Stomach (tissue), 4 donors: ENCODE results near the gene CREB3.

ENCODE experiments used
- CTCF ChIP-seq, 7 experiments: fragments of 450-650 bp in 4 of 7; fragments of 200-600 bp in 3 of 7; sonication (generic) in 3 of 7; IDR thresholded peaks; one replicate each; pipeline ENCODE4 v1.5.1; 2016 to 2019; ENCODE audit warnings: antibody characterized with exemption in 7 of 7, control low read depth in 2 of 7, mild to moderate bottlenecking in 1 of 7
- POLR2A ChIP-seq, 4 donors: fragments of 450-650 bp; IDR thresholded peaks; one replicate each; pipeline ENCODE4 v1.6.1; 2016; ENCODE audit warnings: antibody characterized with exemption in 4 of 4, control low read depth in 2 of 4, mild to moderate bottlenecking in 1 of 4, moderate library complexity in 1 of 4
- POLR2AphosphoS5 ChIP-seq, 3 donors: sonication (generic); formaldehyde crosslinking; IDR thresholded peaks; one replicate each; pipeline ENCODE4 v1.6.1; 2016; ENCODE audit warnings: antibody characterized with exemption in 3 of 3

GRCh38 chr9:35741740-35742139 is 9.3 kb downstream of the CREB3 start:
- TF ChIP-seq CTCF (IDR thresholded peaks at IDR 0.05) = no peak
- TF ChIP-seq POLR2AphosphoS5 (IDR thresholded peaks at IDR 0.05) = no peak
- no peak for TF ChIP-seq POLR2A (IDR thresholded peaks at IDR 0.05)
